H9 (cell line): ENCODE measurements around the gene NR1I2. TPM values are rescaled to one million over a fixed set of nuclear protein-coding genes. Genes with fewer than 3 reads are reported as not detected.

ENCODE experiments used
- DNase-seq: peaks from one replicate; pipeline ENCODE4 v3.0.0-alpha.2; 2017
- H2AFZ ChIP-seq: one replicate; pipeline ENCODE4 v1.6.1; 2013; ENCODE audit warnings: mild to moderate bottlenecking, low read length, control low read depth, moderate library complexity
- H2AK5ac ChIP-seq: 2 replicates; pipeline ENCODE4 v1.6.1; 2013; ENCODE audit warnings: low read length, control low read depth, mixed read lengths; ENCODE audit not compliant: insufficient read length
- H2BK120ac ChIP-seq: one replicate; pipeline ENCODE4 v1.6.1; 2013; ENCODE audit warnings: low read depth, mild to moderate bottlenecking, low read length, control low read depth, inconsistent platforms; ENCODE audit not compliant: poor library complexity, severe bottlenecking
- H2BK12ac ChIP-seq: 2 replicates; pipeline ENCODE4 v1.6.1; 2013; ENCODE audit warnings: low read length, control low read depth, mixed read lengths, low read depth; ENCODE audit not compliant: insufficient read length
- H2BK15ac ChIP-seq: 2 replicates; pipeline ENCODE4 v1.6.1; 2013; ENCODE audit warnings: low read depth, low read length, control low read depth
- H2BK20ac ChIP-seq: one replicate; pipeline ENCODE4 v1.6.1; 2013; ENCODE audit warnings: low read depth, mild to moderate bottlenecking, low read length, control low read depth, inconsistent platforms; ENCODE audit not compliant: poor library complexity, severe bottlenecking
- H2BK5ac ChIP-seq: 2 replicates; pipeline ENCODE4 v1.6.1; 2013; ENCODE audit warnings: low read length, control low read depth, mixed read lengths; ENCODE audit not compliant: insufficient read length
- H3K14ac ChIP-seq: 2 replicates; pipeline ENCODE4 v1.6.1; 2013; ENCODE audit warnings: low read length, control low read depth; ENCODE audit not compliant: insufficient read depth
- H3K18ac ChIP-seq: 2 replicates; pipeline ENCODE4 v1.6.1; 2013; ENCODE audit warnings: low read depth, mild to moderate bottlenecking, mixed read lengths, low read length, control low read depth; ENCODE audit not compliant: insufficient read length
- H3K23ac ChIP-seq: 2 replicates; pipeline ENCODE4 v1.6.1; 2013; ENCODE audit warnings: low read length, control low read depth, mixed read lengths, low read depth; ENCODE audit not compliant: insufficient read length
- H3K23me2 ChIP-seq: 2 replicates; pipeline ENCODE4 v1.6.1; 2013; ENCODE audit warnings: low read depth, mild to moderate bottlenecking, mixed read lengths, low read length, control low read depth; ENCODE audit not compliant: insufficient read length, poor library complexity, severe bottlenecking
- H3K27ac ChIP-seq: 2 replicates; pipeline ENCODE4 v1.5.1; 2013; ENCODE audit warnings: low read length, control low read depth, mixed read lengths, low read depth; ENCODE audit not compliant: insufficient read length
- H3K27me3 ChIP-seq: 2 replicates; pipeline ENCODE4 v1.6.1; 2013; ENCODE audit warnings: low read length, control low read depth, inconsistent platforms; ENCODE audit not compliant: insufficient read depth
- H3K4ac ChIP-seq: 2 replicates; pipeline ENCODE4 v1.6.1; 2013; ENCODE audit warnings: low read depth, mild to moderate bottlenecking, control low read depth, inconsistent platforms, low read length, moderate library complexity
- H3K4me1 ChIP-seq: 2 replicates; pipeline ENCODE4 v1.6.1; 2013; ENCODE audit warnings: low read length, control low read depth, inconsistent platforms; ENCODE audit not compliant: insufficient read depth
- H3K4me2 ChIP-seq: 2 replicates; pipeline ENCODE4 v1.6.1; 2013; ENCODE audit warnings: low read length, control low read depth, mixed read lengths; ENCODE audit not compliant: insufficient read length, insufficient read depth
- H3K56ac ChIP-seq: 2 replicates; pipeline ENCODE4 v1.6.1; 2013; ENCODE audit warnings: low read depth, mild to moderate bottlenecking, mixed read lengths, low read length, control low read depth; ENCODE audit not compliant: insufficient read length
- H3K79me1 ChIP-seq: 2 replicates; pipeline ENCODE4 v1.6.1; 2013; ENCODE audit warnings: low read depth, mild to moderate bottlenecking, moderate library complexity, low read length, control low read depth, inconsistent platforms; ENCODE audit not compliant: insufficient read depth, poor library complexity, severe bottlenecking
- H3K79me2 ChIP-seq: 2 replicates; pipeline ENCODE4 v1.6.1; 2013; ENCODE audit warnings: low read length, control low read depth, inconsistent platforms; ENCODE audit not compliant: insufficient read depth
- H3K9ac ChIP-seq: 2 replicates; pipeline ENCODE4 v1.6.1; 2013; ENCODE audit warnings: low read length, control low read depth, mixed read lengths; ENCODE audit not compliant: insufficient read length; ENCODE audit errors: extremely low read depth
- H3K9me3 ChIP-seq: one replicate; pipeline ENCODE4 v1.6.1; 2013; ENCODE audit warnings: low read depth, low read length, inconsistent platforms; ENCODE audit not compliant: control insufficient read depth
- H3T11ph ChIP-seq: one replicate; pipeline ENCODE4 v1.6.1; 2013; ENCODE audit warnings: mild to moderate bottlenecking, low read length, control low read depth, inconsistent platforms
- H4K20me1 ChIP-seq: one replicate; pipeline ENCODE4 v1.6.1; 2013; ENCODE audit not compliant: control insufficient read depth, insufficient read length, insufficient read depth
- H4K5ac ChIP-seq: 2 replicates; pipeline ENCODE4 v1.6.1; 2013; ENCODE audit warnings: low read depth, mild to moderate bottlenecking, mixed read lengths, low read length, control low read depth; ENCODE audit not compliant: insufficient read length
- H4K8ac ChIP-seq: replicated peaks from 2 replicates; pipeline ENCODE4 v1.6.1; 2013; ENCODE audit warnings: low read length, control low read depth, mixed read lengths, low read depth; ENCODE audit not compliant: insufficient read length
- H4K91ac ChIP-seq: 2 replicates; pipeline ENCODE4 v1.6.1; 2013; ENCODE audit warnings: low read depth, mild to moderate bottlenecking, moderate library complexity, mixed read lengths, low read length, control low read depth; ENCODE audit not compliant: insufficient read length
- H3K27ac Mint-ChIP-seq, 3 experiments: 2 replicates in 2 of 3; 3 replicates in 1 of 3; pipeline ENCODE4 v1.8.0; 2020 to 2021; ENCODE audit warnings: mixed read lengths in 3 of 3, mild to moderate bottlenecking in 1 of 3, moderate library complexity in 1 of 3
- H3K27me3 Mint-ChIP-seq: 2 replicates; pipeline ENCODE4 v1.8.0; 2021; ENCODE audit warnings: low read depth, mild to moderate bottlenecking, moderate library complexity, mixed read lengths
- H3K36me3 Mint-ChIP-seq, 3 experiments: 2 replicates in 2 of 3; 3 replicates in 1 of 3; pipeline ENCODE4 v1.8.0; 2020 to 2021; ENCODE audit warnings: low read depth in 3 of 3, mixed read lengths in 3 of 3; ENCODE audit not compliant: insufficient read depth in 1 of 3
- H3K4me1 Mint-ChIP-seq, 2 experiments: 2 replicates each; pipeline ENCODE4 v1.8.0; 2020; ENCODE audit warnings: mixed read lengths in 2 of 2
- H3K4me3 Mint-ChIP-seq, 2 experiments: 2 replicates in 1 of 2; 3 replicates in 1 of 2; pipeline ENCODE4 v1.8.0; 2020 to 2021; ENCODE audit warnings: mild to moderate bottlenecking in 2 of 2, mixed read lengths in 2 of 2, moderate library complexity in 1 of 2
- H3K9me3 Mint-ChIP-seq, 2 experiments: 2 replicates in 1 of 2; 3 replicates in 1 of 2; pipeline ENCODE4 v1.8.0; 2020; ENCODE audit warnings: mild to moderate bottlenecking in 2 of 2, mixed read lengths in 2 of 2, moderate library complexity in 1 of 2
- WGBS: extraction: QIAGEN DNeasy Blood & Tissue Kit; methylation state at CpG from one replicate; pipeline ENCODE4 v1.1.7; 2013; ENCODE audit warnings: missing lambda C conversion rate, low lambda C conversion rate, mixed read lengths; ENCODE audit not compliant: insufficient read length; ENCODE audit errors: extremely low coverage; 5-methylcytosine and 5-hydroxymethylcytosine counted together
- total RNA-seq: library from RNA; stranded (reverse); gene quantifications from 2 replicates; pipeline ENCODE4 v1.2.1, GENCODE V29; 2021
- TF ChIP-seq, protein P1 (sequence below): fragments of 200-600 bp; sonication (generic); conservative IDR thresholded peaks from 3 replicates; pipeline ENCODE4 v1.8.0; 2021; ENCODE audit warnings: antibody characterized with exemption, mild to moderate bottlenecking

Gene NR1I2
- total RNA-seq, 1 experiment from 2014 or later: not detected

DNA sequence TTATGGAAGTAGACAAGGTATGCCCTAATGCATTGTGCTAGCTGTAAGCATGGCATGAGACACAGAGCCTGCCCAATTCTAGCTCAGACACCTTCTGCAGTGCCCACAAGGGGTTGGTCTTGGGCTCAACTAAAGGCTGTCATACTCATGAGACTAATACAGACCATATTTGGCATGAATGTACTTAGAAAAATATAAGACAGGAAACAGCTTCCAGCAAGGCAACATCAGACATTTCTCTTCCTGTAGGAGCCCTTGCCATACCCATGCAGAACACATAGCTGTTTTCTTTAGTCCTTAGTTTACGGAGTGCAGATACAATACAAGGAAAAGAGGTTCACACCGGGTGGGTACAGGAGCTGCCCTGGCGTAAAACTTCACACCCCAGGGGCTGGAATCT lies 30.5 kb upstream of the NR1I2 start:
- no peak overlapping the region for H3K27ac Mint-ChIP-seq
- no peak for DNase-seq
- H3K27me3 Mint-ChIP-seq: peaks cover 4% of the 10 kb centered on the region
- Histone ChIP-seq H3K27ac (no peak overlapping the region), H4K91ac (no peak overlapping the region), H3K79me2 (no peaks in the 10 kb centered on the region), H2BK12ac (no peak overlapping the region), H3T11ph (no peak overlapping the region), H3K4me2 (no peak overlapping the region), H2BK15ac (no peak overlapping the region), H4K5ac (no peak overlapping the region), H3K79me1 (no peaks in the 10 kb centered on the region), H3K56ac (no peak overlapping the region), H4K20me1 (no peaks in the 10 kb centered on the region), H3K23ac (no peak overlapping the region), H3K27me3 (no peaks in the 10 kb centered on the region), H3K9me3 (peaks cover 6% of the 10 kb centered on the region), H3K23me2 (no peaks in the 10 kb centered on the region), H3K14ac (no peak overlapping the region), H2BK5ac (no peak overlapping the region), H3K4ac (no peak overlapping the region), H3K18ac (no peak overlapping the region), H2BK120ac (no peak overlapping the region), H2BK20ac (no peak overlapping the region), H4K8ac (no peak overlapping the region), H2AK5ac (no peak overlapping the region), H2AFZ (no peak overlapping the region), H3K4me1 (no peaks in the 10 kb centered on the region), H3K9ac (no peak overlapping the region)
- no peak overlapping the region for H3K4me3 Mint-ChIP-seq
- H3K4me1 Mint-ChIP-seq: no peaks in the 10 kb centered on the region
- WGBS: no CpG with 5 or more reads among the region's 3 CpGs
- peaks cover 2 to 12% of the 10 kb centered on the region in 2 experiments; a peak in 2 of 5 replicates for H3K9me3 Mint-ChIP-seq
- TF ChIP-seq, protein P1, sequence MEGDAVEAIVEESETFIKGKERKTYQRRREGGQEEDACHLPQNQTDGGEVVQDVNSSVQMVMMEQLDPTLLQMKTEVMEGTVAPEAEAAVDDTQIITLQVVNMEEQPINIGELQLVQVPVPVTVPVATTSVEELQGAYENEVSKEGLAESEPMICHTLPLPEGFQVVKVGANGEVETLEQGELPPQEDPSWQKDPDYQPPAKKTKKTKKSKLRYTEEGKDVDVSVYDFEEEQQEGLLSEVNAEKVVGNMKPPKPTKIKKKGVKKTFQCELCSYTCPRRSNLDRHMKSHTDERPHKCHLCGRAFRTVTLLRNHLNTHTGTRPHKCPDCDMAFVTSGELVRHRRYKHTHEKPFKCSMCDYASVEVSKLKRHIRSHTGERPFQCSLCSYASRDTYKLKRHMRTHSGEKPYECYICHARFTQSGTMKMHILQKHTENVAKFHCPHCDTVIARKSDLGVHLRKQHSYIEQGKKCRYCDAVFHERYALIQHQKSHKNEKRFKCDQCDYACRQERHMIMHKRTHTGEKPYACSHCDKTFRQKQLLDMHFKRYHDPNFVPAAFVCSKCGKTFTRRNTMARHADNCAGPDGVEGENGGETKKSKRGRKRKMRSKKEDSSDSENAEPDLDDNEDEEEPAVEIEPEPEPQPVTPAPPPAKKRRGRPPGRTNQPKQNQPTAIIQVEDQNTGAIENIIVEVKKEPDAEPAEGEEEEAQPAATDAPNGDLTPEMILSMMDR: no peak
- peaks cover 0 to 9% (median 5%) of the 10 kb centered on the region in 3 experiments; a peak in 3 of 7 replicates for H3K36me3 Mint-ChIP-seq
